Activated CD8-positive, alpha-beta T cell treated with anti-CD3 and anti-CD28 coated beads for 36 hours (primary cell): Measurements from ENCODE around the gene BMI1. TPM values are rescaled to one million over a fixed set of nuclear protein-coding genes. Genes with fewer than 3 reads are reported as not detected.

ENCODE experiments used
- ATAC-seq: fragments of 200-7000 bp; cut with Tn5 transposase; one replicate; pipeline ENCODE4 v1.10.0; 2021; ENCODE audit warnings: mild to moderate bottlenecking, moderate library complexity
- CTCF ChIA-PET: fragments of 350-600 bp; sonication (Branson Sonifier 250); formaldehyde crosslinking; loops from one replicate; lab custom pipeline; 2021; ENCODE audit warnings: antibody characterized with exemption; lab: Charles Lee
- POLR2A ChIA-PET: fragments of 350-600 bp; sonication (Branson Sonifier 250); formaldehyde crosslinking; loops from one replicate; lab custom pipeline; 2021; ENCODE audit warnings: antibody characterized with exemption; lab: Charles Lee
- DNase-seq: peaks from one replicate; pipeline ENCODE4 v3.0.0-alpha.2; 2020
- H3K27ac Mint-ChIP-seq: one replicate; pipeline ENCODE4 v1.8.0; 2021; ENCODE audit warnings: mild to moderate bottlenecking, mixed read lengths
- H3K27me3 Mint-ChIP-seq: one replicate; pipeline ENCODE4 v1.8.0; 2021; ENCODE audit warnings: mixed read lengths
- H3K36me3 Mint-ChIP-seq: one replicate; pipeline ENCODE4 v1.8.0; 2021; ENCODE audit warnings: low read depth, mixed read lengths
- H3K4me1 Mint-ChIP-seq: one replicate; pipeline ENCODE4 v1.8.0; 2021; ENCODE audit warnings: low read depth, mixed read lengths
- H3K4me3 Mint-ChIP-seq: one replicate; pipeline ENCODE4 v1.8.0; 2021; ENCODE audit warnings: mild to moderate bottlenecking, moderate library complexity, mixed read lengths
- H3K9me3 Mint-ChIP-seq: one replicate; pipeline ENCODE4 v1.8.0; 2021; ENCODE audit warnings: mixed read lengths
- CTCF ChIP-seq: fragments of 200-600 bp; IDR thresholded peaks from one replicate; pipeline ENCODE4 v1.8.0; 2022; ENCODE audit warnings: antibody characterized with exemption, mild to moderate bottlenecking
- intact Hi-C: fragments of 100-400 bp; cut with micrococcal nuclease; formaldehyde crosslinking; loops from one replicate; pipeline ENCODE4 v1.10.0; 2022
- total RNA-seq, 2 experiments: library from RNA; stranded (reverse); gene quantifications; one replicate each; pipeline ENCODE4 v1.2.3, GENCODE V29; 2021

BMI1 gene
- total RNA-seq, 2 experiments from 2014 or later, result 38.7 to 41.4 TPM

DNA sequence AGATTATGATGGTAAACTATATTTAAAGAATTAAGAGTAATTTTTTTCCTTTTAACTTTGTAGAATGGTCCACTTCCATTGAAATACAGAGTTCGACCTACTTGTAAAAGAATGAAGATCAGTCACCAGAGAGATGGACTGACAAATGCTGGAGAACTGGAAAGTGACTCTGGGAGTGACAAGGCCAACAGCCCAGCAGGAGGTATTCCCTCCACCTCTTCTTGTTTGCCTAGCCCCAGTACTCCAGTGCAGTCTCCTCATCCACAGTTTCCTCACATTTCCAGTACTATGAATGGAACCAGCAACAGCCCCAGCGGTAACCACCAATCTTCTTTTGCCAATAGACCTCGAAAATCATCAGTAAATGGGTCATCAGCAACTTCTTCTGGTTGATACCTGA is 8.3 kb downstream of the BMI1 start:
- Mint-ChIP-seq H3K36me3 (peaks cover 29% of the 10 kb centered on the region), H3K4me3 (no peak overlapping the region), H3K4me1 (peaks cover 31% of the 10 kb centered on the region), H3K27me3 (peaks cover 39% of the 10 kb centered on the region), H3K9me3 (peaks cover 7% of the 10 kb centered on the region), H3K27ac (no peak overlapping the region)
- intact Hi-C loops, result no loop called here
- ChIA-PET CTCF (no interaction called here), POLR2A (no interaction called here)
- no peak for DNase-seq
- TF ChIP-seq CTCF, result no peak
- ATAC-seq, result no peak

- no peak for TF ChIP-seq CTCF
- ChIA-PET POLR2A (interaction anchor here (0.6 to 0.9 kb wide), 3 partner anchors 10 to 252 kb away, joined by 3 to 4 read pairs (median 3); partner anchors contain the start of gene COMMD3), CTCF (interaction anchor here (1.0 kb wide), 1 partner anchor 13 kb away, joined by 4 read pairs; no protein-coding TSS in a partner anchor)
- Mint-ChIP-seq H3K27ac (no peak overlapping the region), H3K27me3 (peaks cover 33% of the 10 kb centered on the region), H3K9me3 (peaks cover 7% of the 10 kb centered on the region), H3K4me1 (peaks cover 30% of the 10 kb centered on the region), H3K4me3 (no peak overlapping the region), H3K36me3 (peaks cover 23% of the 10 kb centered on the region)
- no peak for ATAC-seq
- intact Hi-C loops, result no loop called here
- DNase-seq, result no peak
Observed at GRCh38 chr10:22332116-22332692, 11.3 kb downstream of the BMI1 start.

GRCh38 chr10:22333167-22333974 is 12.5 kb downstream of the BMI1 start:
- no peak for DNase-seq

DNA sequence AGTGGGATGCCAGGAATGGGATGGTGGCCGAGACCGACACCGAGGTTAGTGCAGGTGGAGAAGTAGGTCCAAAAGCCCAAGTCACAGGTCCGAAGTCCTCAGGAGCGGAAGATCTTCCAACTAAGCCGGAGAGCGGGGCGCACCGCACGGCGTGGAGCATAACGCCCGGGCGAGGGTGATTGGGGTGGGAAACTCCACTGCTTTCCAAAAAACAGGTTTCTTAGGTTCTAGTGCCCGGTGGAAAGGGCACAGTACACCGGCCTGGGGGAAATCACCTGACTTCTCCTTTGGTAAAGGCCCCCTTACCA is 13.0 kb downstream of the BMI1 start:
- no peak for DNase-seq
- Mint-ChIP-seq H3K4me1 (peaks cover 31% of the 10 kb centered on the region), H3K9me3 (peaks cover 7% of the 10 kb centered on the region), H3K27me3 (peaks cover 49% of the 10 kb centered on the region), H3K27ac (peak overlapping the region; percentile 60), H3K4me3 (peak overlapping the region; percentile 42), H3K36me3 (peaks cover 23% of the 10 kb centered on the region)
- POLR2A ChIA-PET, result no interaction called here
- intact Hi-C loops, result no loop called here
- CTCF ChIA-PET, result no interaction called here
- TF ChIP-seq CTCF, result no peak
- ATAC-seq, result no peak

More at GRCh38 chr10:22333167-22333974, 12.5 kb downstream of the BMI1 start:
- H3K4me3 Mint-ChIP-seq, result peak overlapping the region; percentile 42
- H3K4me1 Mint-ChIP-seq, result peaks cover 31% of the 10 kb centered on the region
- no peak for TF ChIP-seq CTCF
- CTCF ChIA-PET, result no interaction called here
- H3K27ac Mint-ChIP-seq, result peak overlapping the region; percentile 74
- intact Hi-C loops, result no loop called here
- POLR2A ChIA-PET, result no interaction called here
- no peak for ATAC-seq
- H3K9me3 Mint-ChIP-seq, result peaks cover 7% of the 10 kb centered on the region
- H3K36me3 Mint-ChIP-seq, result peaks cover 23% of the 10 kb centered on the region
- peaks cover 44% of the 10 kb centered on the region for H3K27me3 Mint-ChIP-seq
